ENCODE data around the gene MTFR1L.
A peak's percentile ranks its signal among the peaks of the same experiment; 100 is the strongest.

The MTFR1L gene

GRCh38 chr1:25806418-25806817, 13.3 kb upstream of the MTFR1L start:
- no peak for TF ChIP-seq CTCF (IDR thresholded peaks at IDR 0.05; ENCODE audit: control extremely low read depth, extremely low read depth, low read depth, missing control alignments)
- POLR2A ChIA-PET = interaction anchor here (0.6 kb wide), 1 partner anchor 14 kb away, joined by 6 read pairs; no protein-coding TSS in a partner anchor
- CTCF ChIA-PET = interaction anchor here (1.2 to 1.5 kb wide), 3 partner anchors 9 to 302 kb away, joined by 3 to 4 read pairs (median 3); no protein-coding TSS in a partner anchor

GRCh38 chr1:25807480-25808390, 12.0 kb upstream of the MTFR1L start:
- POLR2A ChIA-PET = no interaction called here
- no peak for TF ChIP-seq CTCF (IDR thresholded peaks at IDR 0.05; ENCODE audit: control extremely low read depth, extremely low read depth, low read depth, missing control alignments)
- CTCF ChIA-PET = interaction anchor here (0.9 to 4.6 kb wide), 7 partner anchors 10 to 357 kb away, joined by 3 to 21 read pairs (median 3); no protein-coding TSS in a partner anchor
- no peak for DNase-seq (ENCODE audit: extremely low spot score)

More at GRCh38 chr1:25806418-25806817, 13.3 kb upstream of the MTFR1L start:
- no peak for DNase-seq (ENCODE audit: extremely low spot score)

GRCh38 chr1:25808481-25809244, 11.1 kb upstream of the MTFR1L start:
- no peak for DNase-seq (ENCODE audit: extremely low spot score)
- no peak for TF ChIP-seq CTCF (IDR thresholded peaks at IDR 0.05; ENCODE audit: control extremely low read depth, extremely low read depth, low read depth, missing control alignments)
- POLR2A ChIA-PET = no interaction called here
- CTCF ChIA-PET = interaction anchor here (0.9 to 6.5 kb wide), 7 partner anchors 8 to 402 kb away, joined by 3 to 65 read pairs (median 7); partner anchors contain the start of genes MTFR1L and SELENON

GRCh38 chr1:25809283-25809926, 10.3 kb upstream of the MTFR1L start:
- ChIA-PET POLR2A (no interaction called here), CTCF (interaction anchor here (0.7 to 6.5 kb wide), 12 partner anchors 9 to 403 kb away, joined by 3 to 65 read pairs (median 5); partner anchors contain the start of genes MTFR1L and SELENON)

GRCh38 chr1:25809929-25810328, 9.8 kb upstream of the MTFR1L start:
- POLR2A ChIA-PET = no interaction called here

More at GRCh38 chr1:25809283-25809926, 10.3 kb upstream of the MTFR1L start:
- TF ChIP-seq CTCF (IDR thresholded peaks at IDR 0.05; ENCODE audit: control extremely low read depth, extremely low read depth, low read depth, missing control alignments) = no peak
- peak; percentile 63 for DNase-seq (ENCODE audit: extremely low spot score)

More at GRCh38 chr1:25809929-25810328, 9.8 kb upstream of the MTFR1L start:
- CTCF ChIA-PET = interaction anchor here (0.7 to 6.5 kb wide), 16 partner anchors 10 to 607 kb away, joined by 3 to 65 read pairs (median 4); partner anchors contain the start of genes MTFR1L and SELENON
- no peak for TF ChIP-seq CTCF (IDR thresholded peaks at IDR 0.05; ENCODE audit: control extremely low read depth, extremely low read depth, low read depth, missing control alignments)
- no peak for DNase-seq (ENCODE audit: extremely low spot score)
